Measurements from ENCODE around the gene KLF15. TPM values are rescaled to one million over a fixed set of nuclear protein-coding genes. Genes with fewer than 3 reads are reported as not detected.

The KLF15 gene
- total RNA-seq, 1 experiment from 2014 or later, result not detected

GRCh38 chr3:126360046-126360713 lies 3.0 kb upstream of the KLF15 start:
- DNase-seq, result no peak
- peaks cover 29% of the 10 kb centered on the region for H3K27me3 ChIP-seq (ENCODE audit: low read length)
- peaks cover 6% of the 10 kb centered on the region; the same call in 1 of the 2 replicates for H3K4me1 ChIP-seq (ENCODE audit: insufficient read depth, low read length)
- H3K27ac ChIP-seq (ENCODE audit: low read length), result no peak overlapping the region
- ATAC-seq, result no peak
- intact Hi-C loops (cut with micrococcal nuclease), result no loop called here
- H2AFZ ChIP-seq (ENCODE audit: low read length), result no peak overlapping the region
- CTCF ChIA-PET, result no interaction called here
- H3K9me3 ChIP-seq (ENCODE audit: low read length), result no peaks in the 10 kb centered on the region
- no peak overlapping the region for H3K9ac ChIP-seq (ENCODE audit: low read length)
- TF ChIP-seq CTCF (conservative IDR thresholded peaks at IDR 0.05; ENCODE audit: low read depth, low read length) (no peak), EZH2 (IDR thresholded peaks at IDR 0.05; ENCODE audit: low read length, unreplicated experiment) (no peak), EZH2phosphoT487 (IDR thresholded peaks at IDR 0.05; ENCODE audit: borderline replicate concordance, low read length) (no peak)
- H3K9me2 ChIP-seq (replicated peaks; ENCODE audit: low read length), result no peaks in the 10 kb centered on the region
- no peaks in the 10 kb centered on the region for H3K79me2 ChIP-seq (ENCODE audit: low read length)
- H3K36me3 ChIP-seq (ENCODE audit: low read depth, low read length), result no peaks in the 10 kb centered on the region
- POLR2A ChIA-PET (ENCODE audit: unreplicated experiment), result no interaction called here
- H3K4me2 ChIP-seq (ENCODE audit: low read length), result no peak overlapping the region
- no TSS peak for BruUV-seq (replicated peaks)
- no peak overlapping the region for H3K4me3 ChIP-seq (ENCODE audit: low read length)
- H3F3A ChIP-seq (ENCODE audit: low read length, unreplicated experiment), result no peaks in the 10 kb centered on the region
- H4K20me1 ChIP-seq (ENCODE audit: low read length), result no peaks in the 10 kb centered on the region

GRCh38 chr3:126358816-126359181 lies 1.6 kb upstream of the KLF15 start:
- Histone ChIP-seq H3K4me2 (ENCODE audit: low read length) (no peak overlapping the region), H3K36me3 (ENCODE audit: low read depth, low read length) (no peaks in the 10 kb centered on the region), H3K27me3 (ENCODE audit: low read length) (peaks cover 30% of the 10 kb centered on the region), H3K4me3 (ENCODE audit: low read length) (no peak overlapping the region), H3K4me1 (ENCODE audit: insufficient read depth, low read length) (peaks cover 6% of the 10 kb centered on the region; the same call in 1 of the 2 replicates), H3K79me2 (ENCODE audit: low read length) (no peaks in the 10 kb centered on the region), H4K20me1 (ENCODE audit: low read length) (no peaks in the 10 kb centered on the region), H2AFZ (ENCODE audit: low read length) (no peak overlapping the region), H3K27ac (ENCODE audit: low read length) (no peak overlapping the region), H3K9me2 (replicated peaks; ENCODE audit: low read length) (no peaks in the 10 kb centered on the region), H3K9ac (ENCODE audit: low read length) (no peak overlapping the region), H3K9me3 (ENCODE audit: low read length) (no peaks in the 10 kb centered on the region), H3F3A (ENCODE audit: low read length, unreplicated experiment) (no peaks in the 10 kb centered on the region)
- ATAC-seq (no peak), DNase-seq (no peak)
- intact Hi-C loops (cut with micrococcal nuclease), result no loop called here
- BruUV-seq (replicated peaks), result no TSS peak
- ChIA-PET CTCF (no interaction called here), POLR2A (ENCODE audit: unreplicated experiment) (no interaction called here)
- TF ChIP-seq CTCF (conservative IDR thresholded peaks at IDR 0.05; ENCODE audit: low read depth, low read length) (no peak), EZH2 (IDR thresholded peaks at IDR 0.05; ENCODE audit: low read length, unreplicated experiment) (no peak), EZH2phosphoT487 (IDR thresholded peaks at IDR 0.05; ENCODE audit: borderline replicate concordance, low read length) (no peak)

- Histone ChIP-seq H3K27me3 (ENCODE audit: low read length) (peaks cover 30% of the 10 kb centered on the region), H3K27ac (ENCODE audit: low read length) (no peak overlapping the region), H3K4me1 (ENCODE audit: insufficient read depth, low read length) (peaks cover 6% of the 10 kb centered on the region; the same call in 1 of the 2 replicates), H3K9ac (ENCODE audit: low read length) (no peak overlapping the region), H4K20me1 (ENCODE audit: low read length) (no peaks in the 10 kb centered on the region), H3K9me3 (ENCODE audit: low read length) (no peaks in the 10 kb centered on the region), H3K4me3 (ENCODE audit: low read length) (peak overlapping the region; percentile 63; the same call in 1 of the 2 replicates), H3K36me3 (ENCODE audit: low read depth, low read length) (no peaks in the 10 kb centered on the region), H3K9me2 (replicated peaks; ENCODE audit: low read length) (no peaks in the 10 kb centered on the region), H3K79me2 (ENCODE audit: low read length) (no peaks in the 10 kb centered on the region), H3F3A (ENCODE audit: low read length, unreplicated experiment) (no peaks in the 10 kb centered on the region), H3K4me2 (ENCODE audit: low read length) (peak overlapping the region; percentile 88), H2AFZ (ENCODE audit: low read length) (peak overlapping the region; percentile 77; the same call in 1 of the 2 replicates)
- CTCF ChIA-PET, result no interaction called here
- no peak for DNase-seq
- POLR2A ChIA-PET (ENCODE audit: unreplicated experiment), result no interaction called here
- no TSS peak for BruUV-seq (replicated peaks)
- TF ChIP-seq EZH2 (IDR thresholded peaks at IDR 0.05; ENCODE audit: low read length, unreplicated experiment), result no peak
- no peak for ATAC-seq
- intact Hi-C loops (cut with micrococcal nuclease), result no loop called here
Observed at GRCh38 chr3:126358038-126358815, 1.0 kb upstream of the KLF15 start.

All from PC-3 (cell line).